Ascending aorta (tissue), 2 donors: Measurements from ENCODE around the gene DYNC1I1. TPM values are rescaled to one million over a fixed set of nuclear protein-coding genes. Genes with fewer than 3 reads are reported as not detected.

ENCODE experiments used
- DNase-seq, 2 donors: peaks; one replicate each; pipeline ENCODE4 v3.0.0-alpha.2; 2019; ENCODE audit warnings: low spot score in 2 of 2
- H3K27ac ChIP-seq, 2 donors: fragments of 200-600 bp; sonication (generic); one replicate each; pipeline ENCODE4 v1.5.1; 2016 to 2017; ENCODE audit warnings: mild to moderate bottlenecking in 1 of 2
- H3K27me3 ChIP-seq: fragments of 200-600 bp; sonication (generic); one replicate; pipeline ENCODE4 v1.5.1; 2017
- H3K36me3 ChIP-seq, 2 donors: fragments of 200-600 bp; sonication (generic); one replicate each; pipeline ENCODE4 v1.5.1; 2016
- H3K4me1 ChIP-seq, 2 donors: fragments of 200-600 bp; sonication (generic); one replicate each; pipeline ENCODE4 v1.5.1; 2016 to 2017; ENCODE audit warnings: mild to moderate bottlenecking in 1 of 2
- H3K4me3 ChIP-seq, 2 donors: fragments of 200-600 bp; sonication (generic); one replicate each; pipeline ENCODE4 v1.5.1; 2016 to 2017; ENCODE audit warnings: mild to moderate bottlenecking in 1 of 2
- H3K9me3 ChIP-seq, 2 donors: fragments of 200-600 bp; sonication (generic); one replicate each; pipeline ENCODE4 v1.5.1; 2016
- intact Hi-C: fragments of 100-400 bp; cut with DNase I; formaldehyde crosslinking; loops from one replicate; pipeline ENCODE4 v1.15.1; 2023
- total RNA-seq: library from RNA; depleted of rRNA; stranded (reverse); fragments of >200 nt; gene quantifications from one replicate; pipeline ENCODE4 v1.1.0, GENCODE V29; 2016
- TF ChIP-seq, protein P1 (sequence below), 3 experiments: fragments of 200-600 bp in 2 of 3; fragments of 450-650 bp in 1 of 3; sonication (generic) in 2 of 3; IDR thresholded peaks; one replicate each; pipeline ENCODE4 v1.5.1; 2016 to 2019; ENCODE audit warnings: antibody characterized with exemption in 3 of 3, mild to moderate bottlenecking in 1 of 3, moderate library complexity in 1 of 3

The DYNC1I1 gene
- total RNA-seq, 1 donor from 2014 or later: 13.2 TPM

DNA sequence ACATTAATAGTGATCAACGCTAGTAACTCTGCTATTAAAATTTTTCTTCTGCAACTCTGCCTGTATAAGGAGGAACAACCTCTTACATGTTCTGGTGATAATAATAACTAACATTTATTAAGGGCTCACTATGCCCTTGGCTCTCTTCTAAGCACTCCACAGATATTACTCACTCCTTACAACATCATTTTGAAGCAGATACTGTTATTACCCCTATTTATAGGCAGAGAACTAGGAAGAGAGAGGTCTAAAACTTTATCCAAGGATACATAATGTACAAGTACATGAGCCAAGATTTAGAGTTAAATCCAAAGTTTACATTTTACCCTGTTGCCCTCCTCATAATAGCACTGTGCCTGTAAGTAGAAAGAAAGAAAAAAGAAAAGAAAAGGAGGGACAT lies 205.6 kb downstream of the DYNC1I1 start:
- TF ChIP-seq, protein P1, sequence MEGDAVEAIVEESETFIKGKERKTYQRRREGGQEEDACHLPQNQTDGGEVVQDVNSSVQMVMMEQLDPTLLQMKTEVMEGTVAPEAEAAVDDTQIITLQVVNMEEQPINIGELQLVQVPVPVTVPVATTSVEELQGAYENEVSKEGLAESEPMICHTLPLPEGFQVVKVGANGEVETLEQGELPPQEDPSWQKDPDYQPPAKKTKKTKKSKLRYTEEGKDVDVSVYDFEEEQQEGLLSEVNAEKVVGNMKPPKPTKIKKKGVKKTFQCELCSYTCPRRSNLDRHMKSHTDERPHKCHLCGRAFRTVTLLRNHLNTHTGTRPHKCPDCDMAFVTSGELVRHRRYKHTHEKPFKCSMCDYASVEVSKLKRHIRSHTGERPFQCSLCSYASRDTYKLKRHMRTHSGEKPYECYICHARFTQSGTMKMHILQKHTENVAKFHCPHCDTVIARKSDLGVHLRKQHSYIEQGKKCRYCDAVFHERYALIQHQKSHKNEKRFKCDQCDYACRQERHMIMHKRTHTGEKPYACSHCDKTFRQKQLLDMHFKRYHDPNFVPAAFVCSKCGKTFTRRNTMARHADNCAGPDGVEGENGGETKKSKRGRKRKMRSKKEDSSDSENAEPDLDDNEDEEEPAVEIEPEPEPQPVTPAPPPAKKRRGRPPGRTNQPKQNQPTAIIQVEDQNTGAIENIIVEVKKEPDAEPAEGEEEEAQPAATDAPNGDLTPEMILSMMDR (IDR thresholded peaks at IDR 0.05): no peak
- H3K4me3 ChIP-seq: no peak overlapping the region
- DNase-seq: no peak
- intact Hi-C loops: no loop called here
- H3K4me1 ChIP-seq: peaks cover 0 to 2% of the 10 kb centered on the region in 2 donors
- H3K36me3 ChIP-seq: no peaks in the 10 kb centered on the region
- no peaks in the 10 kb centered on the region for H3K9me3 ChIP-seq
- no peak overlapping the region for H3K27ac ChIP-seq
- no peaks in the 10 kb centered on the region for H3K27me3 ChIP-seq

DNA sequence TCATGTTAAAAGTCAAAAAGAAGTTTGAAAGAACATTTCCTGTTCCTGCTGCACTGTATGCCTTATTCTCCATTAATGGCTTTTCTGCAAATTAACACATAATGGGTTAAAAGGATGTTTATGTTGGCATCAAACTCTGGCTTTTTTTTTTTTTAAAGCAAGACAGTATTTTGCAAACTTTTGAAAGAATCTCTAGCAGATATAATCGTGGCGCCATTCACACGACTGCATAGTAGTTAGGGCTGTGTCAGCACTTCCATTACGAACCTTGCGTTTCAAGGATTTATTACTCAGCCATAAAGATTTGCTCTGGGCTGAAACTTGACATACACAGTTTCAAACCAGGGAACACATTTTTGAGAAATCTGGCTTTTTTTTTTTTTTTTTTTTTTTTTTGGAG lies 207.8 kb downstream of the DYNC1I1 start:
- H3K27me3 ChIP-seq: no peaks in the 10 kb centered on the region
- no peaks in the 10 kb centered on the region for H3K36me3 ChIP-seq
- H3K9me3 ChIP-seq: no peaks in the 10 kb centered on the region
- TF ChIP-seq, protein P1 (IDR thresholded peaks at IDR 0.05): no peak
- H3K4me1 ChIP-seq: peaks cover 0 to under 1% of the 10 kb centered on the region in 2 donors
- intact Hi-C loops: no loop called here
- H3K27ac ChIP-seq: no peak overlapping the region
- no peak for DNase-seq
- H3K4me3 ChIP-seq: no peak overlapping the region

DNA sequence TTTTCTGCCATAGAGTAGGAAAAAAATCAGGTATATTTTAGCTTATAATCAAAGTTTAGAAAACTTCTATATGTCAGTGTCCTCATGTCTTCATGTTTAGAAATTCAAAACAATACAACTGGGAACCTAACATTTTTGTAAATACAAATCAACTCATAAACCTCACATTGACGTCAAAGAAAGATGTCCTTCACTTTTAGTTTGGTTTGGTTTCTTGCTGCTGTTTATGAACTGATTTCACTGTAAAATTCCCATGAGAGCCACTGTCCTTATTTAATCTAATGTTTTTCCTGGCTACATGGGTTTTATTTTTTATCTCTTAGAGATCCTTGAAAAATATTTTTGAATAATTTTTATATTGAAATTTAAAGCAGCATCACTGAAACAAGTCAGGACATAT lies 208.4 kb downstream of the DYNC1I1 start:
- Histone ChIP-seq H3K9me3 (no peaks in the 10 kb centered on the region), H3K4me1 (no peaks in the 10 kb centered on the region), H3K27me3 (no peaks in the 10 kb centered on the region), H3K4me3 (no peak overlapping the region), H3K36me3 (no peaks in the 10 kb centered on the region), H3K27ac (no peak overlapping the region)
- TF ChIP-seq, protein P1 (IDR thresholded peaks at IDR 0.05): no peak
- no peak for DNase-seq
- intact Hi-C loops: no loop called here

DNA sequence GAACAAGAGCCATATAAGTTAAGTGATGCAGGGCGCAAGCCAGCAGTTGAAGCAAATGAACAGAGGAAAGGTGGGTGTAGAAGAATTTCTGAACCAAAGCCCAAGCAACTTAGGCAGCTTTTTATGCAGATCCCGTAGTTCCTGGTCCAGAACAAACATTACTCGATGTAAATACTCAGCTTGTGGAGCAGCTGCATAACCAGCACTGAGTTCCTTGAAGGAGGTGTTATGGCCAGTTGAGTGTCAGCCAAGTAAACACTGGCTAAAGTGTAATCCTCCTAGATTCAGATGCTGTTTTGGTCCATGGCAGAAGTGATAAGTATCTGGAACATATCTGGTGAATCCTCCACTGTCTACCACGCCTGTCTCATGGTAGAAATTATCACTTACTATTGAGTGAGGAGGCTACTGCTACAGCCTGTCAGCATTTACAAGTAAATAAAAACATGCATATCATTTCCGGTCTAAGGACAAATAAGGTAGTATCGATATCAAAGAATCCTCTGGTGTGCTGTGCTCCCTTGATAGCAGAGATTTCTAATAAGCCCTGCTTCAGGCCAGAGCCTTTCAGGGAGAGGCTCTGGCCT lies 213.9 kb downstream of the DYNC1I1 start:
- H3K4me1 ChIP-seq: no peaks in the 10 kb centered on the region
- no peaks in the 10 kb centered on the region for H3K27me3 ChIP-seq
- H3K9me3 ChIP-seq: no peaks in the 10 kb centered on the region
- intact Hi-C loops: no loop called here
- H3K4me3 ChIP-seq: no peak overlapping the region
- H3K27ac ChIP-seq: no peak overlapping the region
- H3K36me3 ChIP-seq: peaks cover 0 to 7% of the 10 kb centered on the region in 2 donors
- TF ChIP-seq, protein P1 (IDR thresholded peaks at IDR 0.05): no peak
- DNase-seq: no peak

DNA sequence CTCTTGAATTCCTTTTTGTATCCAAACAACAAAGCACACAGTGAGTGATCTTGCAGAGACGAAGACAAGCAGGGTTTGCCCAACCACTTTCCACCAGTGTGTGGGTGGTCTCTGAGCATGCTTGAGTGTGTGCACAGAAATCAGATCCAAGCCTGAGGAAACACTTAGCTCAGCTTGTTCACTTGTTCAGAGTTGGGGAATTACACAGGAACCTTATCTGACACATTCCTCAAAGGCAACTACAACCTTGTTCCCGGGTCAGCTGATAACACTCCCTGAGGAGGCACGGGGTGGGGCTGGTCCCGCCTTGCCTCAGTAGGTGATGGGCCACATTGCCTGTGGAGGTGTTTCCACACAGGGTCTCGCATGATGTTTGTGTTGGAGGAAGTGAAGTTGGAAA lies 216.9 kb downstream of the DYNC1I1 start:
- no peaks in the 10 kb centered on the region for H3K9me3 ChIP-seq
- no peaks in the 10 kb centered on the region for H3K4me1 ChIP-seq
- no peak for DNase-seq
- H3K27ac ChIP-seq: no peak overlapping the region
- TF ChIP-seq, protein P1 (IDR thresholded peaks at IDR 0.05): no peak
- intact Hi-C loops: no loop called here
- H3K27me3 ChIP-seq: no peaks in the 10 kb centered on the region
- H3K4me3 ChIP-seq: no peak overlapping the region
- peaks cover 0 to 7% of the 10 kb centered on the region in 2 donors for H3K36me3 ChIP-seq

DNA sequence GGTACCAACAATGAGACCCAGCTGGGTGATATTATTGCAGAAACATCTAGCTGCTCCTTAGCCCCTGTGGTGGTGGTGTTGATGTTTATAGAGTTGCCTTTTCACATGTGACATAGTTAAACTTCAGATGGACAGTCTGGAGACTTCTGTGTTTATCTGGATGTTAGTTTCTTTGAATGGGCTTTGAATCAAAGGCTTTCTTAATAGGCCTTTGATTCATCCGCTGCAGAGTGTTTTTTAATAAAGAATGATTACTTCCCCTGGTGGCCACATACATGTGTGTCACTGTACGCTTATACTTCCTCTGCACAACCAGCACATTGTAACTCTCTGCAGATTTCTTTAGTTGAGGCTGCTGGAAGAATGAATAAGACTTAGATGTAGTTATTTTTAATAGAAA lies 221.0 kb downstream of the DYNC1I1 start:
- Histone ChIP-seq H3K9me3 (no peaks in the 10 kb centered on the region), H3K27ac (no peak overlapping the region), H3K4me3 (no peak overlapping the region), H3K4me1 (no peaks in the 10 kb centered on the region), H3K27me3 (no peaks in the 10 kb centered on the region), H3K36me3 (peaks cover 0 to 8% of the 10 kb centered on the region in 2 donors)
- TF ChIP-seq, protein P1 (IDR thresholded peaks at IDR 0.05): no peak
- DNase-seq: no peak
- intact Hi-C loops: no loop called here
